ENCODE results near the gene NNMT. TPM values are rescaled to one million over a fixed set of nuclear protein-coding genes. Genes with fewer than 3 reads are reported as not detected.

Gene NNMT
- total and polyA plus RNA-seq, 9 of the 15 experiments (the other 6 are each of a cell fraction or from before 2014, with no cell fraction given), result 6.1 to 15.0 (median 11.2) TPM

- peak overlapping the region; percentile 48; the same call in 1 of the 2 replicates for H3K4me2 ChIP-seq (ENCODE audit: insufficient read depth, low read length)
- no peak for ATAC-seq
- ChIA-PET CTCF (ENCODE audit: low intra/inter-chr PET ratio) (no interaction called here), POLR2A (interaction anchor here (0.8 to 1.6 kb wide), 2 partner anchors 14 to 272 kb away, joined by 3 read pairs; no protein-coding TSS in a partner anchor)
- DNase-seq (ENCODE audit: extremely low read depth in 1 of 4, low spot score in 3 of 4), result no peak
- no peaks in the 10 kb centered on the region for H3K27me3 ChIP-seq (ENCODE audit: control insufficient read depth in 2 of 2, insufficient read depth in 2 of 2, low read length in 2 of 2)
- no peak for FAIRE-seq
- no peak overlapping the region for H3K27ac ChIP-seq (ENCODE audit: extremely low read depth, low read depth, low read length)
- no peak overlapping the region for H3K4me3 ChIP-seq
- peak overlapping the region; percentile 90 for H2AFZ ChIP-seq (ENCODE audit: low read depth, low read length)
- H3K9ac ChIP-seq (ENCODE audit: insufficient read depth in 1 of 2, low read depth in 2 of 2, low read length in 2 of 2), result no peak overlapping the region
- TF ChIP-seq, protein P1, sequence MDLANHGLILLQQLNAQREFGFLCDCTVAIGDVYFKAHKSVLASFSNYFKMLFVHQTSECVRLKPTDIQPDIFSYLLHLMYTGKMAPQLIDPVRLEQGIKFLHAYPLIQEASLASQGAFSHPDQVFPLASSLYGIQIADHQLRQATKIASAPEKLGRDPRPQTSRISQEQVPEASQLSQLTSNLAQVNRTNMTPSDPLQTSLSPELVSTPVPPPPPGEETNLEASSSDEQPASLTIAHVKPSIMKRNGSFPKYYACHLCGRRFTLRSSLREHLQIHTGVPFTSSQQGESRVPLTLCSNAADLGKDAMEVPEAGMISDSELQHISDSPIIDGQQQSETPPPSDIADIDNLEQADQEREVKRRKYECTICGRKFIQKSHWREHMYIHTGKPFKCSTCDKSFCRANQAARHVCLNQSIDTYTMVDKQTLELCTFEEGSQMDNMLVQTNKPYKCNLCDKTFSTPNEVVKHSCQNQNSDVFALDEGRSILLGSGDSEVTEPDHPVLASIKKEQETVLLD (IDR thresholded peaks at IDR 0.05), result no peak
- TF ChIP-seq SRSF1 (IDR thresholded peaks at IDR 0.05; ENCODE audit: low read depth, low read length) (no peak), E2F4 (CRISPR knock-in tag; IDR thresholded peaks at IDR 0.05; ENCODE audit: low read depth) (no peak), HDGF (IDR thresholded peaks at IDR 0.05) (no peak), RBM39 (optimal IDR thresholded peaks at IDR 0.05; ENCODE audit: low read depth, low read length) (no peak), SNIP1 (IDR thresholded peaks at IDR 0.05; ENCODE audit: low read depth) (no peak), ESRRA (IDR thresholded peaks at IDR 0.05; ENCODE audit: borderline replicate concordance, low read depth) (no peak), RBM22 (IDR thresholded peaks at IDR 0.05; ENCODE audit: low read depth, low read length, poor library complexity, severe bottlenecking) (no peak)
- H3K9me1 ChIP-seq (ENCODE audit: control insufficient read depth, insufficient read depth, low read length), result no peaks in the 10 kb centered on the region
- intact Hi-C loops (cut with micrococcal nuclease) (loop anchor here (5.0 kb wide), 1 partner anchor 139 kb away; the partner anchor contains the start of gene REXO2), in situ Hi-C loops (cut with MboI) (no loop called here)
- no peaks in the 10 kb centered on the region for H4K20me1 ChIP-seq (replicated peaks; ENCODE audit: control insufficient read depth, insufficient read depth, low read length)
- no peaks in the 10 kb centered on the region for H3K9me3 ChIP-seq (replicated peaks; ENCODE audit: control insufficient read depth, insufficient read depth, low read depth, low read length)
- WGBS (ENCODE audit: insufficient coverage, low coverage, missing lambda C conversion rate), result 26% methylated on average over 2 of the region's 2 CpGs
- BruUV-seq (replicated peaks), result no TSS peak
- peaks cover 2% of the 10 kb centered on the region; the same call in 1 of the 3 replicates for H3K79me2 ChIP-seq (ENCODE audit: control insufficient read depth, insufficient read depth, low read length)
- H3K36me3 ChIP-seq (ENCODE audit: control insufficient read depth, insufficient read depth, low read length), result no peaks in the 10 kb centered on the region
- peaks cover 9 to 33% of the 10 kb centered on the region in 2 experiments for H3K4me1 ChIP-seq (replicated peaks in 1 of 2; ENCODE audit: control insufficient read depth in 2 of 2, insufficient read depth in 2 of 2, low read length in 2 of 2)
These were observed 2.5 kb downstream of the NNMT start for GRCh38 chr11:114298710-114299109.

Measured in K562 (cell line).